Nephron progenitor cell (in vitro differentiated cells): ENCODE measurements around the gene PLXDC1.
"Not testable (repeated sequence)": the region's sequence is repeated elsewhere in the genome, so short reads cannot be mapped to it uniquely, and the experiment has no call there.

Source experiments
- DNase-seq: peaks from one replicate; pipeline ENCODE4 v3.0.0; 2021
- H3K27ac Mint-ChIP-seq: 2 replicates; pipeline ENCODE4 v1.8.0; 2021; ENCODE audit warnings: mild to moderate bottlenecking, moderate library complexity, mixed read lengths
- H3K27me3 Mint-ChIP-seq: 2 replicates; pipeline ENCODE4 v1.8.0; 2021; ENCODE audit warnings: mild to moderate bottlenecking, low read depth, mixed read lengths; ENCODE audit not compliant: poor library complexity
- H3K36me3 Mint-ChIP-seq: 2 replicates; pipeline ENCODE4 v1.8.0; 2021; ENCODE audit warnings: low read depth, mixed read lengths
- H3K4me1 Mint-ChIP-seq: 2 replicates; pipeline ENCODE4 v1.8.0; 2021; ENCODE audit warnings: mixed read lengths
- H3K4me3 Mint-ChIP-seq: 2 replicates; pipeline ENCODE4 v1.8.0; 2021; ENCODE audit warnings: mild to moderate bottlenecking, moderate library complexity, mixed read lengths
- H3K9me3 Mint-ChIP-seq: 2 replicates; pipeline ENCODE4 v1.8.0; 2021; ENCODE audit warnings: mild to moderate bottlenecking, moderate library complexity, mixed read lengths
- CTCF ChIP-seq: fragments of 200-600 bp; sonication (generic); IDR thresholded peaks from 2 replicates; pipeline ENCODE4 v1.5.0; 2021; ENCODE audit warnings: antibody characterized with exemption

Gene PLXDC1

GRCh38 chr17:39138431-39139160 is 12.8 kb downstream of the PLXDC1 start:
- Mint-ChIP-seq H3K4me3 (no peak overlapping the region), H3K27me3 (peaks cover 2% of the 10 kb centered on the region), H3K36me3 (no peaks in the 10 kb centered on the region), H3K4me1 (no peaks in the 10 kb centered on the region), H3K27ac (no peak overlapping the region), H3K9me3 (peaks cover 7% of the 10 kb centered on the region)
- TF ChIP-seq CTCF = no peak
- DNase-seq = no peak

- peaks cover 4% of the 10 kb centered on the region for H3K27me3 Mint-ChIP-seq
- DNase-seq = no peak
- peak overlapping the region; percentile 57 for H3K27ac Mint-ChIP-seq
- H3K4me3 Mint-ChIP-seq = no peak overlapping the region
- H3K4me1 Mint-ChIP-seq = no peaks in the 10 kb centered on the region
- H3K36me3 Mint-ChIP-seq = no peaks in the 10 kb centered on the region
- no peaks in the 10 kb centered on the region for H3K9me3 Mint-ChIP-seq
- no peak for TF ChIP-seq CTCF
Measured at GRCh38 chr17:39134878-39135277, 16.6 kb downstream of the PLXDC1 start.

- Mint-ChIP-seq H3K36me3 (no peaks in the 10 kb centered on the region), H3K27ac (no peak overlapping the region), H3K4me1 (no peaks in the 10 kb centered on the region), H3K27me3 (peaks cover 4% of the 10 kb centered on the region), H3K4me3 (no peak overlapping the region), H3K9me3 (no peaks in the 10 kb centered on the region)
- no peak for DNase-seq
- TF ChIP-seq CTCF = no peak
Measured at GRCh38 chr17:39132192-39132610, 19.2 kb downstream of the PLXDC1 start.

GRCh38 chr17:39131616-39132015 is 19.8 kb downstream of the PLXDC1 start:
- Mint-ChIP-seq H3K36me3 (no peaks in the 10 kb centered on the region), H3K27ac (peak overlapping the region; percentile 64), H3K27me3 (peaks cover 6% of the 10 kb centered on the region)

GRCh38 chr17:39130205-39130604 is 21.2 kb downstream of the PLXDC1 start:
- Mint-ChIP-seq H3K27me3 (peaks cover 8% of the 10 kb centered on the region), H3K36me3 (no peaks in the 10 kb centered on the region), H3K4me3 (no peak overlapping the region), H3K4me1 (no peaks in the 10 kb centered on the region), H3K27ac (no peak overlapping the region), H3K9me3 (no peaks in the 10 kb centered on the region)
- no peak for DNase-seq
- TF ChIP-seq CTCF = no peak

More at GRCh38 chr17:39131616-39132015, 19.8 kb downstream of the PLXDC1 start:
- Mint-ChIP-seq H3K9me3 (no peaks in the 10 kb centered on the region), H3K4me3 (no peak overlapping the region), H3K4me1 (no peaks in the 10 kb centered on the region)
- DNase-seq = no peak
- no peak for TF ChIP-seq CTCF

- H3K27ac Mint-ChIP-seq, H3K4me1 Mint-ChIP-seq, H3K27me3 Mint-ChIP-seq, H3K36me3 Mint-ChIP-seq, H3K4me3 Mint-ChIP-seq, H3K9me3 Mint-ChIP-seq, DNase-seq: not testable (repeated sequence)
Measured at GRCh38 chr17:39129544-39129943, 21.9 kb downstream of the PLXDC1 start.
